H1 (cell line): ENCODE results near the gene YWHAG. TPM values are rescaled to one million over a fixed set of nuclear protein-coding genes. Genes with fewer than 3 reads are reported as not detected.

Experiments used
- CTCF ChIA-PET: fragments of 300-600 bp; sonication (Branson Sonifier 250); formaldehyde crosslinking; loops from one replicate; lab custom pipeline; 2021; ENCODE audit not compliant: partially characterized antibody; lab: Charles Lee
- POLR2A ChIA-PET: fragments of 300-600 bp; sonication (Branson Sonifier 250); formaldehyde crosslinking; loops from one replicate; lab custom pipeline; 2021; ENCODE audit warnings: inconsistent platforms; ENCODE audit not compliant: partially characterized antibody; lab: Charles Lee
- DNase-seq, 2 experiments: peaks; one replicate each; pipeline versions ENCODE4 v3.0.0 to v3.0.0-alpha.2; 2010 to 2022; ENCODE audit warnings: low spot score in 2 of 2, low read depth in 1 of 2, mixed read lengths in 1 of 2
- FAIRE-seq: peaks from 2 replicates; lab custom pipeline; 2011; peaks lifted over from hg19 to GRCh38; lab: Jason Lieb, UNC
- H2AFZ ChIP-seq: 2 replicates; pipeline ENCODE4 v1.8.1; 2012; ENCODE audit warnings: low read length, inconsistent platforms
- H2AK5ac ChIP-seq: 2 replicates; pipeline ENCODE4 v1.6.1; 2013; ENCODE audit warnings: low read depth, low read length
- H2BK120ac ChIP-seq: replicated peaks from 2 replicates; pipeline ENCODE3; 2013; ENCODE audit warnings: low read depth, low read length, inconsistent platforms
- H2BK12ac ChIP-seq: 2 replicates; pipeline ENCODE4 v1.6.1; 2013; ENCODE audit warnings: low read depth, low read length
- H2BK15ac ChIP-seq: 2 replicates; pipeline ENCODE4 v1.6.1; 2013; ENCODE audit warnings: low read length
- H2BK20ac ChIP-seq: 2 replicates; pipeline ENCODE4 v1.6.1; 2013; ENCODE audit warnings: low read length
- H2BK5ac ChIP-seq: 2 replicates; pipeline ENCODE4 v1.6.1; 2013; ENCODE audit warnings: low read depth, low read length
- H3K14ac ChIP-seq: 2 replicates; pipeline ENCODE4 v1.6.1; 2013; ENCODE audit warnings: inconsistent platforms; ENCODE audit not compliant: insufficient read length
- H3K18ac ChIP-seq: 2 replicates; pipeline ENCODE4 v1.6.1; 2013; ENCODE audit warnings: low read length; ENCODE audit errors: extremely low read depth
- H3K23ac ChIP-seq: 2 replicates; pipeline ENCODE4 v1.6.1; 2013; ENCODE audit warnings: inconsistent platforms; ENCODE audit not compliant: insufficient read length
- H3K23me2 ChIP-seq: 2 replicates; pipeline ENCODE4 v1.6.1; 2013; ENCODE audit warnings: low read depth, low read length
- H3K27ac ChIP-seq: 2 replicates; pipeline ENCODE4 v1.6.1; 2011; ENCODE audit warnings: low read depth, low read length, inconsistent platforms
- H3K27me3 ChIP-seq, 4 experiments: replicated peaks in 1 of 4; 1 replicate in 1 of 4; 2 replicates in 3 of 4; pipeline versions ENCODE4 v1.6.1 to v1.8.1; 2011 to 2013; ENCODE audit warnings: low read length in 3 of 4, mild to moderate bottlenecking in 3 of 4, inconsistent platforms in 2 of 4, mixed read lengths in 2 of 4, moderate library complexity in 1 of 4; ENCODE audit not compliant: control insufficient read depth in 3 of 4, insufficient read depth in 3 of 4; ENCODE audit errors: extremely low read depth in 1 of 4
- H3K36me3 ChIP-seq, 4 experiments: 2 replicates each; pipeline versions ENCODE4 v1.6.1 to v1.8.1; 2011 to 2013; ENCODE audit warnings: mild to moderate bottlenecking in 4 of 4, low read length in 3 of 4, moderate library complexity in 2 of 4, control low read depth in 1 of 4, inconsistent platforms in 1 of 4; ENCODE audit not compliant: insufficient read depth in 4 of 4, control insufficient read depth in 2 of 4
- H3K4ac ChIP-seq: replicated peaks from 2 replicates; pipeline ENCODE3; 2013; ENCODE audit warnings: low read length, low read depth, mixed read lengths, inconsistent platforms; ENCODE audit not compliant: insufficient read length
- H3K4me1 ChIP-seq, 4 experiments: replicated peaks in 1 of 4; 1 replicate in 1 of 4; 2 replicates in 3 of 4; pipeline versions ENCODE4 v1.6.1 to v1.8.1; 2011 to 2013; ENCODE audit warnings: low read length in 3 of 4, inconsistent platforms in 2 of 4, mixed read lengths in 1 of 4; ENCODE audit not compliant: insufficient read depth in 4 of 4, control insufficient read depth in 3 of 4
- H3K4me2 ChIP-seq, 2 experiments: 2 replicates each; pipeline versions ENCODE4 v1.6.1 to v1.8.1; 2011 to 2013; ENCODE audit warnings: low read depth in 2 of 2, low read length in 2 of 2, control low read depth in 1 of 2, inconsistent platforms in 1 of 2, mild to moderate bottlenecking in 1 of 2; ENCODE audit not compliant: insufficient read depth in 1 of 2
- H3K4me3 ChIP-seq, 4 experiments: fragments of 200-600, 300-600 bp in 1 of 4; sonication (generic), shearing (Covaris generic), sonication (Bioruptor Twin) in 1 of 4; 2 replicates each; pipeline versions ENCODE4 v1.5.1 to v1.8.1; 2011 to 2016; ENCODE audit warnings: low read length in 4 of 4, low read depth in 3 of 4, control low read depth in 2 of 4, inconsistent platforms in 2 of 4, mild to moderate bottlenecking in 2 of 4, mixed read lengths in 1 of 4, moderate library complexity in 1 of 4; ENCODE audit not compliant: insufficient read depth in 2 of 4; ENCODE audit errors: extremely low read depth in 1 of 4
- H3K56ac ChIP-seq: replicated peaks from 2 replicates; pipeline ENCODE3; 2013; ENCODE audit warnings: low read depth, mild to moderate bottlenecking, mixed read lengths, low read length, inconsistent platforms; ENCODE audit not compliant: insufficient read length
- H3K79me1 ChIP-seq: 2 replicates; pipeline ENCODE4 v1.6.1; 2013; ENCODE audit warnings: low read depth, low read length, control low read depth
- H3K79me2 ChIP-seq, 2 experiments: 2 replicates each; pipeline versions ENCODE4 v1.6.1 to v1.8.1; 2012 to 2013; ENCODE audit warnings: low read length in 2 of 2, mild to moderate bottlenecking in 2 of 2, inconsistent platforms in 1 of 2; ENCODE audit not compliant: insufficient read depth in 2 of 2, control insufficient read depth in 1 of 2
- H3K9ac ChIP-seq, 4 experiments: replicated peaks in 1 of 4; 1 replicate in 1 of 4; 2 replicates in 3 of 4; pipeline versions ENCODE4 v1.6.1 to v1.8.1; 2011 to 2013; ENCODE audit warnings: low read depth in 3 of 4, low read length in 3 of 4, control low read depth in 2 of 4, mild to moderate bottlenecking in 2 of 4, moderate library complexity in 2 of 4, inconsistent platforms in 1 of 4; ENCODE audit errors: extremely low read depth in 1 of 4
- H3K9me3 ChIP-seq, 2 experiments: 2 replicates each; pipeline versions ENCODE4 v1.6.1 to v1.8.1; 2012 to 2013; ENCODE audit warnings: mild to moderate bottlenecking in 2 of 2, moderate library complexity in 2 of 2, control low read depth in 1 of 2, inconsistent platforms in 1 of 2, low read depth in 1 of 2, low read length in 1 of 2, mixed read lengths in 1 of 2; ENCODE audit not compliant: insufficient read depth in 2 of 2
- H4K20me1 ChIP-seq, 2 experiments: replicated peaks in 1 of 2; 2 replicates each; pipeline versions ENCODE3 to v1.8.1; 2011 to 2013; ENCODE audit warnings: inconsistent platforms in 2 of 2, low read length in 2 of 2, mild to moderate bottlenecking in 1 of 2; ENCODE audit not compliant: insufficient read depth in 2 of 2, control insufficient read depth in 1 of 2
- H4K5ac ChIP-seq: 2 replicates; pipeline ENCODE4 v1.6.1; 2013; ENCODE audit warnings: low read length, low read depth, mixed read lengths, inconsistent platforms; ENCODE audit not compliant: insufficient read length
- H4K8ac ChIP-seq: 2 replicates; pipeline ENCODE4 v1.8.0; 2013; ENCODE audit warnings: mild to moderate bottlenecking, moderate library complexity, low read length, inconsistent platforms; ENCODE audit not compliant: insufficient read depth; ENCODE audit errors: extremely low read depth
- H4K91ac ChIP-seq: replicated peaks from 2 replicates; pipeline ENCODE3; 2013; ENCODE audit warnings: low read length, mixed read lengths, inconsistent platforms; ENCODE audit not compliant: insufficient read length
- ASH2L ChIP-seq: fragments of 200-600, 300-600 bp; sonication (generic); IDR thresholded peaks from one replicate; pipeline ENCODE4 v1.7.1; 2017; ENCODE audit warnings: low read length
- ATF3 ChIP-seq: IDR thresholded peaks from 2 replicates; pipeline ENCODE4 v1.6.1; 2011; ENCODE audit warnings: low read depth, mild to moderate bottlenecking, low read length; ENCODE audit not compliant: insufficient read depth
- BACH1 ChIP-seq: IDR thresholded peaks from 2 replicates; pipeline ENCODE4 v1.6.1; 2012; ENCODE audit warnings: low read length, improper control_type of control experiment
- CREB1 ChIP-seq: IDR thresholded peaks from 2 replicates; pipeline ENCODE4 v1.6.1; 2012; ENCODE audit warnings: inconsistent platforms
- EGR1 ChIP-seq: IDR thresholded peaks from 2 replicates; pipeline ENCODE4 v1.6.1; 2011; ENCODE audit warnings: low read depth, low read length, borderline replicate concordance
- FOSL1 ChIP-seq: IDR thresholded peaks from 2 replicates; pipeline ENCODE4 v1.6.1; 2011; ENCODE audit warnings: mild to moderate bottlenecking, low read depth, low read length, moderate library complexity; ENCODE audit not compliant: insufficient read depth
- WGBS, 2 experiments: shearing (Covaris generic) in 1 of 2; methylation state at CpG; one replicate each; pipeline versions ENCODE4 v1.1.6 to v1.1.7; 2013 to 2015; ENCODE audit warnings: low lambda C conversion rate in 2 of 2, mixed read lengths in 2 of 2, inconsistent platforms in 1 of 2, low coverage in 1 of 2, missing lambda C conversion rate in 1 of 2; ENCODE audit not compliant: insufficient replicate concordance in 2 of 2, insufficient coverage in 1 of 2, insufficient read length in 1 of 2; ENCODE audit errors: extremely low coverage in 1 of 2, missing lambda C conversion rate in 1 of 2; 5-methylcytosine and 5-hydroxymethylcytosine counted together
- polyA plus RNA-seq, 7 experiments: library from polyadenylated mRNA; depleted of rRNA in 3 of 7; stranded (reverse) in 5 of 7; unstranded in 2 of 7; fragments of >200 nt in 5 of 7; fragments of 200-250 nt in 2 of 7; gene quantifications; 1 replicate in 5 of 7; 2 replicates in 1 of 7; 4 replicates in 1 of 7; pipeline versions ENCODE4 v1.2.1 to v1.2.3, GENCODE V29; 2011 to 2013; ENCODE audit warnings: missing spikeins in 2 of 7, mixed read lengths in 2 of 7
- total RNA-seq: library from RNA; stranded (reverse); fragmentation: NEBNext Ultra II Directional; extraction: Animal tissue kit (Norgen Biotek cat#: 25700); gene quantifications from 2 replicates; pipeline ENCODE4 v1.2.1, GENCODE V29; 2021

Gene YWHAG
- total and polyA plus RNA-seq, 2 of the 8 experiments (the other 6 are each of a cell fraction or from before 2014, with no cell fraction given): 57.2 to 241 TPM

DNA sequence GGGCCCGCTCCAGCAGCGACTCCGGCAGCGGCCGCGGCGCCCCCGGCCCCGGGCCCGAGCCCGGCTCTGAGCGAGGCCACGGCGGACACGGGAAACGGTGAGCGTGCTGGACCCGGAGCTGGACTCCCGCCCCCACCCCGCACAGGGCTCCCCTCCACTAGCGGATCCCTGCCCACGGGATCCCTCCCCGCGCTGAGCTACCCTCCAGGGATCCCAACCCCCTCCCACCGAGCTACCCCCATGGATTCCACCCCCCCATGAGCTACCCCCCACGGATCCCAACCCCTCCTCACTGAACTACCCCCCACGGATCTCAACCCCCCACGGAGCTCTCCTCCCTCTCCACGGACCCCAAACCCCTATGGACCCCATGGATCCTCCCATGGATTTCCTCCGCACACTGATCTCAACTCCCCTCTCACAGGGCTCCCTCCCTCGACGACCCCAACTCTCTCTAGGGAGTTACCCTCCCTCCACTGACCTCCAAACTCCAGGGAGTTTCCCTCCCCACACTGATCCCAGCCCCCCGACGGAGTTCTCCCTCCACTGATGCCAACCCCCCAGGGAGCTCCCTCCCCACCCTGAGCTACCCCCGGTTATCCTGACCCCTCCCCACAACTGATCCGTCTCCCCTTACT lies 77.0 kb downstream of the YWHAG start:
- Histone ChIP-seq H4K91ac (no peak overlapping the region), H4K5ac (peak overlapping the region; percentile 25), H2AK5ac (no peak overlapping the region), H3K4ac (no peak overlapping the region), H2AFZ (no peak overlapping the region), H3K79me1 (peaks cover 3% of the 10 kb centered on the region; the same call in 1 of the 2 replicates), H3K4me2 (peak overlapping the region; percentile 70 to 90), H3K18ac (peak overlapping the region; percentile 62), H4K8ac (no peak overlapping the region), H3K56ac (no peak overlapping the region), H3K27me3 (peaks cover 8 to 34% (median 17%) of the 10 kb centered on the region in 4 experiments), H3K27ac (no peak overlapping the region), H3K36me3 (peaks cover 2 to 8% (median 3%) of the 10 kb centered on the region in 4 experiments; a peak in 4 of 8 replicates), H3K4me1 (peaks cover 0 to 11% (median 6%) of the 10 kb centered on the region in 4 experiments; a peak in 5 of 7 replicates), H2BK120ac (no peak overlapping the region), H3K23me2 (peaks cover 15% of the 10 kb centered on the region), H3K4me3 (peak overlapping the region; percentile 49 to 95 (median 58)), H2BK12ac (no peak overlapping the region), H3K9ac (peak overlapping the region in 1 of 4 experiments; percentile 46; a peak in 1 of 7 replicates), H2BK20ac (no peak overlapping the region), H3K14ac (no peak overlapping the region), H3K23ac (no peak overlapping the region), H3K9me3 (no peaks in the 10 kb centered on the region), H2BK5ac (no peak overlapping the region), H2BK15ac (no peak overlapping the region), H4K20me1 (peaks cover 0 to 4% of the 10 kb centered on the region in 2 experiments), H3K79me2 (no peaks in the 10 kb centered on the region)
- ChIA-PET POLR2A (interaction anchor here (0.6 to 4.7 kb wide), 13 partner anchors 10 to 97 kb away, joined by 3 to 22 read pairs (median 6); partner anchors contain the start of genes HSPB1 and YWHAG), CTCF (interaction anchor here (0.6 to 19.4 kb wide), 10 partner anchors 8 to 207 kb away, joined by 3 to 426 read pairs (median 6); partner anchors contain the start of gene HSPB1)
- no CpG with 5 or more reads among the region's 36 CpGs for WGBS, 2 experiments
- no peak for DNase-seq
- TF ChIP-seq CREB1 (no peak), ATF3 (no peak), FOSL1 (no peak), BACH1 (no peak), EGR1 (peak; percentile 43; the same call in 1 of the 2 replicates), ASH2L (peak; percentile 43)
- FAIRE-seq: no peak
